HTERT RPE-1 (cell line): ENCODE measurements around the gene AMOTL1.

ENCODE experiments used
- in situ Hi-C: fragments of 300-500 bp; cut with MboI; formaldehyde crosslinking; loops from 4 replicates; pipeline ENCODE4 v1.14.3; 2020; ENCODE audit warnings: low sequenced_read_pairs

Gene AMOTL1

GRCh38 chr11:94740083-94741021 lies 27.8 kb upstream of the AMOTL1 start:
- in situ Hi-C loops: no loop called here

- in situ Hi-C loops: no loop called here
Measured at GRCh38 chr11:94741022-94741679, 27.0 kb upstream of the AMOTL1 start.

- in situ Hi-C loops: no loop called here
Measured at GRCh38 chr11:94742665-94743064, 25.5 kb upstream of the AMOTL1 start.

GRCh38 chr11:94746721-94747120 lies 21.4 kb upstream of the AMOTL1 start:
- in situ Hi-C loops: no loop called here

- in situ Hi-C loops: no loop called here
Measured at GRCh38 chr11:94747146-94747545, 21.0 kb upstream of the AMOTL1 start.

- in situ Hi-C loops: no loop called here
Measured at GRCh38 chr11:94747601-94748041, 20.5 kb upstream of the AMOTL1 start.

- in situ Hi-C loops: no loop called here
Measured at GRCh38 chr11:94749369-94749768, 18.8 kb upstream of the AMOTL1 start.

- in situ Hi-C loops: no loop called here
Measured at GRCh38 chr11:94750319-94751217, 17.6 kb upstream of the AMOTL1 start.

GRCh38 chr11:94751218-94751609 lies 16.9 kb upstream of the AMOTL1 start:
- in situ Hi-C loops: no loop called here

- in situ Hi-C loops: no loop called here
Measured at GRCh38 chr11:94751786-94752185, 16.4 kb upstream of the AMOTL1 start.

GRCh38 chr11:94753630-94754029 lies 14.5 kb upstream of the AMOTL1 start:
- in situ Hi-C loops: no loop called here

- in situ Hi-C loops: no loop called here
Measured at GRCh38 chr11:94754335-94754734, 13.8 kb upstream of the AMOTL1 start.

- in situ Hi-C loops: no loop called here
Measured at GRCh38 chr11:94754819-94755218, 13.3 kb upstream of the AMOTL1 start.

- in situ Hi-C loops: no loop called here
Measured at GRCh38 chr11:94755494-94755893, 12.7 kb upstream of the AMOTL1 start.

GRCh38 chr11:94757037-94757735 lies 11.0 kb upstream of the AMOTL1 start:
- in situ Hi-C loops: no loop called here

- in situ Hi-C loops: no loop called here
Measured at GRCh38 chr11:94758666-94759065, 9.5 kb upstream of the AMOTL1 start.

GRCh38 chr11:94759522-94759921 lies 8.6 kb upstream of the AMOTL1 start:
- in situ Hi-C loops: no loop called here

GRCh38 chr11:94760296-94760695 lies 7.9 kb upstream of the AMOTL1 start:
- in situ Hi-C loops: no loop called here

GRCh38 chr11:94762208-94762607 lies 5.9 kb upstream of the AMOTL1 start:
- in situ Hi-C loops: no loop called here

GRCh38 chr11:94762995-94763394 lies 5.2 kb upstream of the AMOTL1 start:
- in situ Hi-C loops: no loop called here
